GM21717 (cell line): ENCODE data around the gene BAHCC1.

Experiments used
- ATAC-seq: cut with Tn5 transposase; IDR thresholded peaks from one replicate; pipeline ENCODE4 v1.9.1; 2021; ENCODE audit warnings: mild to moderate bottlenecking, moderate library complexity; ENCODE audit not compliant: unreplicated experiment

The BAHCC1 gene

GRCh38 chr17:81397314-81398175 lies 2.3 kb downstream of the BAHCC1 start:
- no peak for ATAC-seq

- ATAC-seq = no peak
These were observed 3.0 kb downstream of the BAHCC1 start for GRCh38 chr17:81398176-81398831.

GRCh38 chr17:81398832-81399411 lies 3.7 kb downstream of the BAHCC1 start:
- ATAC-seq = no peak

- no peak for ATAC-seq
These were observed 4.4 kb downstream of the BAHCC1 start for GRCh38 chr17:81399481-81400153.

- no peak for ATAC-seq
These were observed 5.1 kb downstream of the BAHCC1 start for GRCh38 chr17:81400154-81400977.

- no peak for ATAC-seq
These were observed 5.9 kb downstream of the BAHCC1 start for GRCh38 chr17:81400996-81401722.

- no peak for ATAC-seq
These were observed 6.7 kb downstream of the BAHCC1 start for GRCh38 chr17:81401723-81402529.

- ATAC-seq = no peak
These were observed 7.3 kb downstream of the BAHCC1 start for GRCh38 chr17:81402530-81402941.

- ATAC-seq = no peak
These were observed 7.8 kb downstream of the BAHCC1 start for GRCh38 chr17:81402981-81403467.

- ATAC-seq = no peak
These were observed 8.6 kb downstream of the BAHCC1 start for GRCh38 chr17:81403671-81404534.

- no peak for ATAC-seq
These were observed 9.4 kb downstream of the BAHCC1 start for GRCh38 chr17:81404558-81405165.

- ATAC-seq = no peak
These were observed 10.2 kb downstream of the BAHCC1 start for GRCh38 chr17:81405411-81405872.

- no peak for ATAC-seq
These were observed 11.1 kb downstream of the BAHCC1 start for GRCh38 chr17:81406117-81406953.

- ATAC-seq = no peak
These were observed 12.8 kb downstream of the BAHCC1 start for GRCh38 chr17:81408049-81408448.

GRCh38 chr17:81409190-81409935 lies 14.1 kb downstream of the BAHCC1 start:
- ATAC-seq = no peak

GRCh38 chr17:81410852-81411251 lies 15.6 kb downstream of the BAHCC1 start:
- no peak for ATAC-seq
